ENCODE data around the gene SAXO2. TPM values are rescaled to one million over a fixed set of nuclear protein-coding genes. Genes with fewer than 3 reads are reported as not detected.

The SAXO2 gene, protein sequence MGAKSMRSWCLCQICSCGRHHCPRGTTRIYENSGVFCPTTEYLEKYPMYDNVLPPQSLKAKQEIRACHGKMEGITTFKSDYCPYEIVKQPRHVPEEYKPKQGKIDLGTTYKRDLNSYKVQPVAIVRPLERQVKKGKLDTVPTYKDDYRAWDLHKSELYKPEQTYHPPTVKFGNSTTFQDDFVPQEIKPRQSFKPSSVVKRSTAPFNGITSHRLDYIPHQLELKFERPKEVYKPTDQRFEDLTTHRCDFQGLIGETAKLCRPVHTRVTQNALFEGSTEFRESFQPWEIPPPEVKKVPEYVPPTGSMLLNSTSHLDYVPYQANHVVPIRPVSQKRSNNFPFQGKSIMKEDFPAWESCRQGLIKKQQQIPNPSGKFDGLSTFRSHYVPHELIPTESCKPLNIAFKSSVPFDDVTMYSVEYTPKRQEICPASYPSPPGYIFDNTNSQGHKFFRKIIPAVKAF
- total RNA-seq: 1.6 TPM in 1 of 2 replicates, not detected in the other

DNA sequence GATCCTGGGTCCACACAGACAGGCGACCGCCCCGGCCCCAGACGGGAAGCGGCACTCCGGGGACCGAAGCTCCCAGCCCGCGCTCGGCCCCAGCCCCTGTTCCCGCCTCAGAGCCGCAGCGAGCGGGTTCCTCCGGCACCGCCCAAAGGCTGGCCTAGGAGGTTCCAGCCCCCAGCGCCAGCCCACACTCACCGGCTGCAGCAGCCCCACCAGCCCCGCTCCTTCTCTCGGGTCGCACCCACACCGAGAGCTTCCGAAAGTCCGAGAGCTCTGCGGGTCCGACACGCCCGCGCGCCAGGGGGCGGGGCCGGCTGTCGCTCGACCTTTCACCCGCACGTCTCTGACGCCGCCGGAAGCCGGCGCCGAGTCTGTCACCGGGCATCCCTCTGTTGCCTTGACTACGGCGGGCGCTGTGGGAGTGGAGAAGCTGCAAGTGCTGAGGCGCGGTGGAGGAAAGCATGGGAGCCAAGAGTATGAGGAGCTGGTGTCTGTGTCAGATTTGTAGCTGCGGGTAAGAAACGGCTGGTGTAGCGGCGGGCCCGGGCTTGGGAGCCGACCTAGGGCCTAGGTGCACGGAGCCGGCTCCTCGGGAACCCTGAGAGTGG lies at the start of gene SAXO2, which contains the start of gene EFL1:
TSS of gene SAXO2 (plus strand) at position 397 of the 605 bp plus-strand sequence. CDS start at position 459, 62 bp downstream.
TSS of gene EFL1 (minus strand) at position 313 of the 605 bp plus-strand sequence. CDS start 956 bp downstream, outside the sequence.

Other genes with a start within 250 kb of the SAXO2 start
- gene MEX3B, start 216.8 kb upstream of the SAXO2 start, total RNA-seq: 2.3 and 4.4 TPM in 2 replicates
- gene EFL1, start 84 bp upstream of the SAXO2 start, total RNA-seq: 24.5 and 28.9 TPM in 2 replicates
- 0.36 and 0.65 TPM in 2 replicates for gene GOLGA6L10, start 86.7 kb downstream of the SAXO2 start, total RNA-seq
- 0.85 and 1.6 TPM in 2 replicates for gene GOLGA6L9, start 167.0 kb downstream of the SAXO2 start, total RNA-seq

Measured in hair follicle dermal papilla cell (primary cell).